Cardiac fibroblast (primary cell): ENCODE measurements around the gene IRF2BP2.
"Not testable (repeated sequence)": the region's sequence is repeated elsewhere in the genome, so short reads cannot be mapped to it uniquely, and the experiment has no call there.

Experiments
- DNase-seq, 2 donors: peaks; one replicate each; pipeline versions ENCODE4 v3.0.0 to v3.0.0-alpha.2; 2010; ENCODE audit warnings: low read depth in 2 of 2
- H3K4me3 ChIP-seq, 2 donors: replicated peaks in 1 of 2; 1 replicate in 1 of 2; 2 replicates in 1 of 2; pipeline ENCODE4 v1.5.1; 2011; ENCODE audit warnings: low read depth in 2 of 2, low read length in 2 of 2, mild to moderate bottlenecking in 2 of 2, moderate library complexity in 1 of 2
- CTCF ChIP-seq: IDR thresholded peaks from one replicate; pipeline ENCODE4 v1.5.1; 2011; ENCODE audit warnings: low read depth, mild to moderate bottlenecking, low read length, inconsistent platforms

IRF2BP2 gene

GRCh38 chr1:234644928-234645327 lies 35.0 kb upstream of the IRF2BP2 start:
- TF ChIP-seq CTCF: no peak
- DNase-seq: no peak
- no peak overlapping the region for H3K4me3 ChIP-seq

GRCh38 chr1:234643850-234644134 lies 33.8 kb upstream of the IRF2BP2 start:
- H3K4me3 ChIP-seq: no peak overlapping the region
- no peak for TF ChIP-seq CTCF
- DNase-seq: no peak

- TF ChIP-seq CTCF: no peak
- no peak overlapping the region for H3K4me3 ChIP-seq
- DNase-seq: no peak
Observed at GRCh38 chr1:234643111-234643849, 33.3 kb upstream of the IRF2BP2 start.

- no peak for TF ChIP-seq CTCF
- no peak for DNase-seq
- H3K4me3 ChIP-seq: no peak overlapping the region
Observed at GRCh38 chr1:234642428-234642827, 32.5 kb upstream of the IRF2BP2 start.

GRCh38 chr1:234639961-234640360 lies 30.0 kb upstream of the IRF2BP2 start:
- no peak for DNase-seq
- TF ChIP-seq CTCF: no peak
- no peak overlapping the region for H3K4me3 ChIP-seq

- DNase-seq: no peak
- no peak overlapping the region for H3K4me3 ChIP-seq
- no peak for TF ChIP-seq CTCF
Observed at GRCh38 chr1:234638832-234639799, 29.1 kb upstream of the IRF2BP2 start.

GRCh38 chr1:234634922-234635321 lies 24.9 kb upstream of the IRF2BP2 start:
- DNase-seq, H3K4me3 ChIP-seq: not testable (repeated sequence)
